Body of pancreas (tissue), 4 donors: ENCODE data around the gene BRINP3. TPM values are rescaled to one million over a fixed set of nuclear protein-coding genes. Genes with fewer than 3 reads are reported as not detected.

Experiments used
- ATAC-seq: fragments of 150-250 bp; one replicate; pipeline ENCODE4 v1.9.1; 2016
- DNase-seq, 4 donors: peaks; one replicate each; pipeline ENCODE4 v3.0.0-alpha.2; 2019
- H3K27ac ChIP-seq, 4 donors: fragments of 200-600 bp; sonication (generic); 1 replicate in 3 of 4; 2 replicates in 1 of 4; pipeline versions ENCODE4 v1.5.1 to v1.6.1; 2016 to 2019; ENCODE audit warnings: mild to moderate bottlenecking in 1 of 4, mixed read lengths in 1 of 4, moderate library complexity in 1 of 4
- H3K27me3 ChIP-seq, 2 donors: fragments of 200-600 bp; sonication (generic); one replicate each; pipeline ENCODE4 v1.6.0; 2016; ENCODE audit warnings: mild to moderate bottlenecking in 1 of 2
- H3K36me3 ChIP-seq, 2 donors: fragments of 200-600 bp; sonication (generic); replicated peaks in 1 of 2; 2 replicates each; pipeline ENCODE4 v1.5.1; 2016; ENCODE audit warnings: low read depth in 2 of 2; ENCODE audit not compliant: insufficient read depth in 1 of 2
- H3K4me1 ChIP-seq: fragments of 200-600 bp; sonication (generic); one replicate; pipeline ENCODE4 v1.6.0; 2016
- H3K4me3 ChIP-seq, 2 donors: fragments of 200-600 bp; sonication (generic); 1 replicate in 1 of 2; 2 replicates in 1 of 2; pipeline ENCODE4 v1.5.1; 2016 to 2019
- H3K9me3 ChIP-seq, 3 donors: fragments of 200-600 bp; sonication (generic); 1 replicate in 2 of 3; 2 replicates in 1 of 3; pipeline ENCODE4 v1.5.1; 2016
- POLR2A ChIP-seq, 3 donors: fragments of 450-650 bp; IDR thresholded peaks; one replicate each; pipeline ENCODE4 v1.6.1; 2016; ENCODE audit warnings: antibody characterized with exemption in 3 of 3, mild to moderate bottlenecking in 2 of 3
- WGBS, 2 donors: methylation state at CpG; one replicate each; pipeline ENCODE4 v1.1.5; 2017; 5-methylcytosine and 5-hydroxymethylcytosine counted together
- intact Hi-C: fragments of 100-400 bp; cut with DNase I; formaldehyde crosslinking; loops from one replicate; pipeline ENCODE4 v1.15.1; 2023
- total RNA-seq, 2 donors: library from RNA; depleted of rRNA; stranded (reverse); fragments of >200 nt; gene quantifications; one replicate each; pipeline ENCODE4 v1.1.0, GENCODE V29; 2016
- TF ChIP-seq, protein P1 (sequence below), 7 experiments: fragments of 450-650 bp in 4 of 7; fragments of 200-600 bp in 3 of 7; sonication (generic) in 3 of 7; IDR thresholded peaks; one replicate each; pipeline ENCODE4 v1.5.1; 2016 to 2019; ENCODE audit warnings: antibody characterized with exemption in 7 of 7

Gene BRINP3
- total RNA-seq, 2 donors from 2014 or later, result not detected

GRCh38 chr1:190196020-190196419 is 281.6 kb downstream of the BRINP3 start:
- Histone ChIP-seq H3K27ac (no peak overlapping the region), H3K4me1 (no peaks in the 10 kb centered on the region), H3K9me3 (no peaks in the 10 kb centered on the region), H3K4me3 (no peak overlapping the region), H3K36me3 (no peaks in the 10 kb centered on the region), H3K27me3 (no peaks in the 10 kb centered on the region)
- intact Hi-C loops, result no loop called here
- no peak for ATAC-seq
- DNase-seq, result no peak
- TF ChIP-seq, protein P1, sequence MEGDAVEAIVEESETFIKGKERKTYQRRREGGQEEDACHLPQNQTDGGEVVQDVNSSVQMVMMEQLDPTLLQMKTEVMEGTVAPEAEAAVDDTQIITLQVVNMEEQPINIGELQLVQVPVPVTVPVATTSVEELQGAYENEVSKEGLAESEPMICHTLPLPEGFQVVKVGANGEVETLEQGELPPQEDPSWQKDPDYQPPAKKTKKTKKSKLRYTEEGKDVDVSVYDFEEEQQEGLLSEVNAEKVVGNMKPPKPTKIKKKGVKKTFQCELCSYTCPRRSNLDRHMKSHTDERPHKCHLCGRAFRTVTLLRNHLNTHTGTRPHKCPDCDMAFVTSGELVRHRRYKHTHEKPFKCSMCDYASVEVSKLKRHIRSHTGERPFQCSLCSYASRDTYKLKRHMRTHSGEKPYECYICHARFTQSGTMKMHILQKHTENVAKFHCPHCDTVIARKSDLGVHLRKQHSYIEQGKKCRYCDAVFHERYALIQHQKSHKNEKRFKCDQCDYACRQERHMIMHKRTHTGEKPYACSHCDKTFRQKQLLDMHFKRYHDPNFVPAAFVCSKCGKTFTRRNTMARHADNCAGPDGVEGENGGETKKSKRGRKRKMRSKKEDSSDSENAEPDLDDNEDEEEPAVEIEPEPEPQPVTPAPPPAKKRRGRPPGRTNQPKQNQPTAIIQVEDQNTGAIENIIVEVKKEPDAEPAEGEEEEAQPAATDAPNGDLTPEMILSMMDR (IDR thresholded peaks at IDR 0.05), result no peak
- no peak for TF ChIP-seq POLR2A (IDR thresholded peaks at IDR 0.05)

GRCh38 chr1:190193508-190194115 is 284.1 kb downstream of the BRINP3 start:
- intact Hi-C loops, result no loop called here
- Histone ChIP-seq H3K36me3 (no peaks in the 10 kb centered on the region), H3K27me3 (no peaks in the 10 kb centered on the region), H3K4me3 (no peak overlapping the region), H3K4me1 (no peaks in the 10 kb centered on the region), H3K9me3 (no peaks in the 10 kb centered on the region), H3K27ac (no peak overlapping the region)
- TF ChIP-seq POLR2A (IDR thresholded peaks at IDR 0.05), result no peak
- TF ChIP-seq, protein P1 (IDR thresholded peaks at IDR 0.05), result no peak
- ATAC-seq, result no peak
- DNase-seq, result no peak
- 29 to 38% methylated on average over 3 of the region's 3 CpGs for WGBS, 2 donors

- no peak for DNase-seq
- Histone ChIP-seq H3K4me1 (no peaks in the 10 kb centered on the region), H3K4me3 (no peak overlapping the region), H3K36me3 (no peaks in the 10 kb centered on the region), H3K27me3 (no peaks in the 10 kb centered on the region), H3K27ac (no peak overlapping the region), H3K9me3 (no peaks in the 10 kb centered on the region)
- intact Hi-C loops, result no loop called here
- whole genome bisulfite sequencing, 2 donors, result 52 to 78% methylated on average over 2 of the region's 2 CpGs
- ATAC-seq, result no peak
- no peak for TF ChIP-seq POLR2A (IDR thresholded peaks at IDR 0.05)
- TF ChIP-seq, protein P1 (IDR thresholded peaks at IDR 0.05), result no peak
These were observed 285.0 kb downstream of the BRINP3 start for GRCh38 chr1:190192627-190193026.

- TF ChIP-seq, protein P1 (IDR thresholded peaks at IDR 0.05), result no peak
- no peak for TF ChIP-seq POLR2A (IDR thresholded peaks at IDR 0.05)
- Histone ChIP-seq H3K4me1 (no peaks in the 10 kb centered on the region), H3K4me3 (no peak overlapping the region), H3K27me3 (no peaks in the 10 kb centered on the region), H3K9me3 (no peaks in the 10 kb centered on the region), H3K36me3 (no peaks in the 10 kb centered on the region), H3K27ac (no peak overlapping the region)
- ATAC-seq (no peak), DNase-seq (no peak)
- WGBS, 2 donors, result 24 to 38% methylated on average over 1 of the region's 1 CpG
- intact Hi-C loops, result no loop called here
These were observed 294.1 kb downstream of the BRINP3 start for GRCh38 chr1:190183588-190183987.

DNA sequence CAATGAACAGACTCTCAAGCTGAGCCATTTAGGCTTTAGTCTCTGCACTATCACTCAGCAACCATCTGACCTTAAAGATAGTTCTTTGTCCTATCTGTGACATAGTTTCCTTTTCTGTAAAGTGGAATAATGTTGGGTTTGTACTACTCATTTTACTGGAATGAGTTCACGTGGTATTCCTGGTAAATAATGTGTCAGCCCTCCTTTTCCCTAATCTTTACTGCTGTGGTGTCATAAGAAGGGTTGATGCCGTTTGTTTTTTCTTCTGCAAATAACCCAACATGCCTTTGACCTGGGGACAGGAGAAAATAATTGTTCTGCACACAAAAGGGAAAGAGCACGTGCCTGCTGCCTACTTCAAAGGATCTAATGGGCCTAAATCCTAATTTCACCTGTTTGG is 297.8 kb downstream of the BRINP3 start:
- DNase-seq (no peak), ATAC-seq (no peak)
- Histone ChIP-seq H3K4me1 (no peaks in the 10 kb centered on the region), H3K9me3 (no peaks in the 10 kb centered on the region), H3K27me3 (no peaks in the 10 kb centered on the region), H3K27ac (no peak overlapping the region), H3K4me3 (no peak overlapping the region), H3K36me3 (no peaks in the 10 kb centered on the region)
- TF ChIP-seq, protein P1 (IDR thresholded peaks at IDR 0.05), result no peak
- no peak for TF ChIP-seq POLR2A (IDR thresholded peaks at IDR 0.05)
- WGBS, 2 donors, result 12 to 14% methylated on average over 3 of the region's 3 CpGs
- intact Hi-C loops, result no loop called here
